BLaER1 (cell line): ENCODE data around the gene MRPL21.
A peak's percentile ranks its signal among the peaks of the same experiment; 100 is the strongest.

ENCODE experiments used
- H3K27ac ChIP-seq: shearing (Covaris generic); formaldehyde crosslinking; 2 replicates; pipeline ENCODE4 v1.8.1; 2022
- H3K27me3 ChIP-seq: shearing (Covaris generic); formaldehyde crosslinking; 2 replicates; pipeline ENCODE4 v1.8.1; 2022
- H3K36me3 ChIP-seq: shearing (Covaris generic); formaldehyde crosslinking; 2 replicates; pipeline ENCODE4 v1.8.1; 2022
- H3K4me1 ChIP-seq: shearing (Covaris generic); formaldehyde crosslinking; 2 replicates; pipeline ENCODE4 v1.8.1; 2022
- H3K4me2 ChIP-seq: shearing (Covaris generic); formaldehyde crosslinking; 2 replicates; pipeline ENCODE4 v1.8.1; 2022
- H3K4me3 ChIP-seq: shearing (Covaris generic); formaldehyde crosslinking; 2 replicates; pipeline ENCODE4 v1.8.1; 2022
- H3K9ac ChIP-seq: shearing (Covaris generic); formaldehyde crosslinking; 2 replicates; pipeline ENCODE4 v1.8.1; 2022
- H3K9me3 ChIP-seq: shearing (Covaris generic); formaldehyde crosslinking; 2 replicates; pipeline ENCODE4 v1.8.1; 2022
- H4K20me1 ChIP-seq: shearing (Covaris generic); formaldehyde crosslinking; 2 replicates; pipeline ENCODE4 v1.8.1; 2022
- Cebpa-rat ChIP-seq: shearing (Covaris generic); IDR thresholded peaks from 2 replicates; pipeline ENCODE4 v1.8.1; 2022

MRPL21 gene

DNA sequence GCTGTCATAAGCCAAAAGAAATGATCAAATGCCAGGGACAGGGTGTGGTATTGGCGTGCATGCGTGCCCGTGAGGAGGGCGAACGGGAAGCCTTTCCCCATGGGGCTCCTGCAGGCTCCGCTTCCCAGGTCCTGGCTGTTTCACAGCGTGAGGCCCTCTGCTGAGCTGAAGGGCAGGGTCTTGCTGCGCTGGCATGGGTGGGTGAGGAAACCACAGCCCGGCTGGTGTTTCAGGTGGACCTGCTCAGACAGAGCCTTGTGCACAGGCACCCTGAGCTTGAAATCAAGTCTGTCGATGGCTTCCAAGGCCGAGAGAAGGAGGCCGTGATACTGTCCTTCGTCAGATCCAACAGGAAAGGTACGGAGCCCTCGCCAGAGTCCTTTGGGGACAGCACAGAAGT, 31.4 kb upstream of the MRPL21 start:
- H3K9ac ChIP-seq, result no peak overlapping the region
- TF ChIP-seq Cebpa-rat, result no peak
- no peaks in the 10 kb centered on the region for H3K9me3 ChIP-seq
- no peak overlapping the region for H3K4me3 ChIP-seq
- H4K20me1 ChIP-seq, result peaks cover 74% of the 10 kb centered on the region
- no peaks in the 10 kb centered on the region for H3K27me3 ChIP-seq
- no peak overlapping the region for H3K27ac ChIP-seq
- H3K36me3 ChIP-seq, result peaks cover 97% of the 10 kb centered on the region
- no peak overlapping the region for H3K4me2 ChIP-seq
- H3K4me1 ChIP-seq, result peaks cover 41% of the 10 kb centered on the region

DNA sequence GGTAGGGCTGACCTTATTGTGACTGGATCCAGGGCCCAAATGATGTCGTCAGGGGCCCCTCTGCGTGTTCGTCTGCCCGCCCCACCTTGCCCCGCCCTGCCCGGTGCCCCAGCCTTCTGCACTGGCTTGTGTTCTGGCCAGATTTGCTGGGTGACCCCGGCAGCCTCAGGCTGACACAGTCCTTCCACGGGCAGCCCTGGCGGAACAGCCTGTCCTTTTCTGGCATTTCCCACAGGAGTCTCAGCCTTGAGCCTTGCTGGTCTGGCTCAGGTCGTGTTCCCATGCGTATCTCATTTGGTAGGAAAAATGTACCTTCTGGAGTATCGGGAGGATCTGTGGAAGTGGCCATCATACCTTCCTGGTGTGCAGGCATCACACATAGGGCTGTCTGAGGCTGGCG, 31.0 kb upstream of the MRPL21 start:
- Histone ChIP-seq H4K20me1 (peaks cover 71% of the 10 kb centered on the region), H3K4me3 (no peak overlapping the region), H3K27ac (no peak overlapping the region), H3K27me3 (no peaks in the 10 kb centered on the region), H3K9me3 (no peaks in the 10 kb centered on the region; the same call in 1 of the 2 replicates), H3K4me1 (peaks cover 37% of the 10 kb centered on the region), H3K4me2 (no peak overlapping the region), H3K36me3 (peaks cover 97% of the 10 kb centered on the region), H3K9ac (no peak overlapping the region)
- TF ChIP-seq Cebpa-rat, result no peak

DNA sequence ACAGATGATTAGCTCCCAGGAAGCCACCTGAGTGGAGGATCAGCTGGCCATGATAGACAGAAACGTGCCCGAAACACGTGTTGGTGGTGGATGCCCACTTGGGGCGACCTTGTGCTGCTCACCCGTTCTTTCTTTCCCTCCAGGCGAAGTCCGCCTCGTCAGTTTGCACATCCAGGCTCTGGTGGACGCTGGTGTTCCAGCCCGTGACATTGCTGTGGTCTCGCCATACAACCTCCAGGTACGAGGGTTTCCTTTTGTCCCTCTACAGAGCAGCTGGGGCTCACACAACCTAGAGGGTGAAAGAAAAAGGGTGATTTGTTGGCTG, 30.7 kb upstream of the MRPL21 start:
- H3K9ac ChIP-seq, result no peak overlapping the region
- TF ChIP-seq Cebpa-rat, result no peak
- no peaks in the 10 kb centered on the region for H3K27me3 ChIP-seq
- H3K4me2 ChIP-seq, result no peak overlapping the region
- H4K20me1 ChIP-seq, result peaks cover 69% of the 10 kb centered on the region
- no peaks in the 10 kb centered on the region; the same call in 1 of the 2 replicates for H3K9me3 ChIP-seq
- H3K4me1 ChIP-seq, result peaks cover 33% of the 10 kb centered on the region
- H3K36me3 ChIP-seq, result peaks cover 99% of the 10 kb centered on the region
- no peak overlapping the region for H3K4me3 ChIP-seq
- H3K27ac ChIP-seq, result no peak overlapping the region

DNA sequence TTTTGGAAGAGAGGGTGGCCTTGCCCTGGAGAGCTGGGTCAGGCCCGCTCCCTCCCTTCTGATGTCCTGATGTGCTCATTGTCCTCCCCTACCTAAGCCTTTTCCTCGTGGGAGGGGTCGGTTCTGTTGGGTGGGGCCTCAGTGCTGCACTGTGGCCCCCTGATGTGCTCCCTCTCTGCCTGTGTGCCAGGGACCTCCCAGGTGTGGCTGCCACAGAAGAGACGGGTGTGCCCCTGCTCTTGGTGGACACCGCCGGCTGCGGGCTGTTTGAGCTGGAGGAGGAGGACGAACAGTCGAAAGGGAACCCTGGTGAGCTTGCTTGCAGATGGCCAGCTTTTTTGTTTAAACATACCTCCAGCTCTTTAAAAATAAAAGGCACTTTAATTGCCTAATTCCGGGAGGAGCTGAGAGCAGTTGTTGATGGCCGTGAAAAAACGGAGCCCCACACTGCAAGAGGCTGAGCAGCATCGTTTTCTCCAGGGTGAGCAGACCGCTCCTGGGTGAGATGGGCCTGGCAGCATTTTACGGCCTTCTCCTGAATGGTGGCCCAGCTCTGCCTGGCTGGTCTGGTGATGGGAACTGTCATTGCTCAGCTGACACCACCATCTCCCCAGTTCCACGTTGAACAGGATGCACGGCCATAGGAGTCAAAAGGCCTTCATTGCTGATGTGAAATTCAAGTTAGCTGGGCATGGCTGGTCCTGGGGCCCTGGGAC, 30.1 kb upstream of the MRPL21 start:
- Histone ChIP-seq H4K20me1 (peaks cover 63% of the 10 kb centered on the region), H3K4me3 (no peak overlapping the region), H3K36me3 (peaks cover 99% of the 10 kb centered on the region), H3K9ac (no peak overlapping the region), H3K27me3 (no peaks in the 10 kb centered on the region), H3K4me1 (peaks cover 29% of the 10 kb centered on the region), H3K4me2 (no peak overlapping the region), H3K27ac (no peak overlapping the region), H3K9me3 (no peaks in the 10 kb centered on the region; the same call in 1 of the 2 replicates)
- TF ChIP-seq Cebpa-rat, result no peak

DNA sequence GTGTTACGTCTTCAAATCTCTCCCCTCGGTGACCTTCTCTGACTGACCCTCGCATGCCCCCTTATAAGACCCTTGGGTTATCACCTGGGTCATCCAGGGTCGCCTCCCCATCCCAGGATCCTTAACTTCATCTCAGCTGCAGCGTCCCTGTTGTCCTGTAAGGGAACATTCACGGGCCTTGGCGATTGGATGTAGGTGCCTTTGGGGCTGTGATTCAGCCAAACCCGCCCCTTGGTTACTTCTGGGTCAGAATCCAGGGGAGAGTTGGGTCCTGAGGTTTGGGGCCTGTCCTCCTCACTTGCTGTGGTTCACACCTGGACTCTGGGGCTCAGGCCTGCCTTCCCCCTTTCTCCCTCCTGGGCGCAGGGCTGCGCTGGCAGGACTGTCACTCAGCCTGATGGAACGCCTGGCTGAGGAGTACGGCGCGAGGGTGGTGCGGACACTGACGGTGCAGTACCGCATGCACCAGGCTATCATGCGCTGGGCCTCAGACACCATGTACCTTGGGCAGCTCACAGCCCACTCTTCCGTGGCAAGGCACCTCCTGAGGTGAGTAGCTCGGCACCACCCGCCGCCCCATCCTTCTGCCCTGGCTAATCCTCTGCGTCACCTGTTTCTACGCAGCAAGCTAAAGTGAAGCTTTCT, 29.4 kb upstream of the MRPL21 start:
- Histone ChIP-seq H3K27ac (no peak overlapping the region), H3K4me3 (no peak overlapping the region), H3K9me3 (no peaks in the 10 kb centered on the region; the same call in 1 of the 2 replicates), H4K20me1 (peaks cover 59% of the 10 kb centered on the region), H3K36me3 (peaks cover 99% of the 10 kb centered on the region), H3K4me1 (peaks cover 28% of the 10 kb centered on the region), H3K9ac (no peak overlapping the region), H3K4me2 (no peak overlapping the region), H3K27me3 (no peaks in the 10 kb centered on the region)
- no peak for TF ChIP-seq Cebpa-rat

DNA sequence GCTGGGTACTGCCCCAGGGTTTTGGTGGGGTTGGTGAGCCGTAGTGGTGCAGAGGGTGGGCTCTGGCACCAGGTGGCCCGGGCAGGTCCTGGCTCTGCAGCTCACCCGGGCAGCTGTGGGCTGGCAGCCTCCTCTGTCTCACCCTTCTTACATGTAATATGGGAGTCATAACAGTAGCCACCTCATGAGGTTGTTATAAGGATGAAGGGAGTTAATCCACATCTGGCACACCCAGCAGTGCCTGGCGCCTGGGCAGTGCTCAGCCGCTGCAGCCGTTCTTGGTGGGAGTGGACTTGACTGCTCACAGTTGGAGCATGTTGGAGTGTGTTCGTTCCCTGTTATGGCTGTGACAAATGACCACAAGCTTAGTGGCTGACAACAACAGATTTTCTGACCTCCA, 28.7 kb upstream of the MRPL21 start:
- H3K4me1 ChIP-seq, result peaks cover 34% of the 10 kb centered on the region
- H3K36me3 ChIP-seq, result peaks cover 99% of the 10 kb centered on the region
- H3K4me3 ChIP-seq, result no peak overlapping the region
- peaks cover 53% of the 10 kb centered on the region for H4K20me1 ChIP-seq
- no peak for TF ChIP-seq Cebpa-rat
- H3K27me3 ChIP-seq, result no peaks in the 10 kb centered on the region
- no peaks in the 10 kb centered on the region; the same call in 1 of the 2 replicates for H3K9me3 ChIP-seq
- H3K4me2 ChIP-seq, result peak overlapping the region; percentile 60
- H3K9ac ChIP-seq, result no peak overlapping the region
- H3K27ac ChIP-seq, result no peak overlapping the region

DNA sequence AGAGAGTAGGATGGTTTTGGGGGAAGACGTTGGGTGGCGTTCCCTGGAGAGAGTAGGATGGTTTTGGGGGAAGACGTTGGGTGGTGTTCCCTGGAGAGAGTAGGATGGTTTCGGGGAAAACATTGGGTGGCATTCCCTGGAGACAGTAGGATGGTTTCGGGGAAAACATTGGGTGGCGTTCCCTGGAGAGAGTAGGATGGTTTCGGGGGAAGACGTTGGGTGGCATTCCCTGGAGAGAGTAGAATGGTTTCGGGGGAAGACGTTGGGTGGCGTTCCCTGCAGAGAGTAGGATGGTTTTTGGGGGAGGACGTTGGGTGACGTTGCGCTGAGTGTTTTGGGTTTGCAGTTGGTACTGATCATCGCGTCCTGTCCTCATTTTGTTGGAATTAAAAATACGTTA, 28.3 kb upstream of the MRPL21 start:
- H3K9me3 ChIP-seq, result peaks cover 4% of the 10 kb centered on the region
- no peaks in the 10 kb centered on the region for H3K27me3 ChIP-seq
- no peak overlapping the region for H3K4me3 ChIP-seq
- peaks cover 48% of the 10 kb centered on the region for H4K20me1 ChIP-seq
- H3K4me1 ChIP-seq, result peaks cover 38% of the 10 kb centered on the region
- no peak overlapping the region for H3K27ac ChIP-seq
- H3K9ac ChIP-seq, result no peak overlapping the region
- H3K4me2 ChIP-seq, result peak overlapping the region; percentile 60
- TF ChIP-seq Cebpa-rat, result no peak
- H3K36me3 ChIP-seq, result peaks cover 99% of the 10 kb centered on the region

DNA sequence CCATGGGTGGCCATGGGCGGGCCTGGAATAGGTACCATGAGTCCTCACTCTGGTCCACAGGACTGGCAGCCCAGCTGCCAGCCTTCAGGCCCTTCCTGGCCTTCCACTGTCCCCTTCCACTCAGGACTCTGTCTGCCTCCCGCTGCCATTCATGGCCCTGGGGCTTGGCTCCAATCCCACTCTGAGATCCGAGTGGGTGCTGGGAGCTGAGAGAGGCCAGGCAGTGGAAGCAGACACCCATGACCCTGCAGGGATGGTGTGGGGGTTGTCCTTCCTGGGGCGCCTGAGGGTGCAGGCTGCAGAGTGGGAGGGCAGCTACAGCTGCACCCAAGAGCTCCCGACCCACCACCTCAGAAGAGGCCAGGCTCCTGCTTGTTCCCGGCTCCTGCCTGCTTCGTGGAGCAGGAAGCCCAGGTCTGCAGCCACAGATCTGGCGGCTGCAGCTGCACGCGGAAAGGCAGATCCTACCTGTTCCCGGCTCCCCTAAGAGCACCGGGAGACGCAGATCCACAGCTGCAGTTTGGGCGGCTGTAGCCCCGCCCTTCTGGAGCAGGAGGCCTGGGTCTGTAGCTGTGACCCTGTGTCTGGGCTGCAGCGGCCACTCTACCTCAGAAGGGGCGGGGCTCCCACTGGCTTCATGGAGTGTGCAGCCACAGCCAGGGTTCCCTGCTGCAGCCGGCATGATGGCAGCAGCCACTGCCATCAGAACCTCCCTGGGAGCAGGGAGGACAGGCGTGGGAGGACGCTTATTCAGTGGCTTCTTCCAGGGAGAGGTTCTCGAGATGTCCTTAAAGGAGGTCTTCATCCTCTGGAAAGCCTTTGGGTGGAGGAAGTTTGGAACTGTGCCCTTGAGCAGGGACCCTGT, 27.6 kb upstream of the MRPL21 start:
- Histone ChIP-seq H3K27me3 (no peaks in the 10 kb centered on the region), H3K9ac (no peak overlapping the region), H3K4me1 (peaks cover 39% of the 10 kb centered on the region), H4K20me1 (peaks cover 45% of the 10 kb centered on the region), H3K4me3 (no peak overlapping the region), H3K27ac (no peak overlapping the region), H3K36me3 (peaks cover 99% of the 10 kb centered on the region), H3K4me2 (peak overlapping the region; percentile 60), H3K9me3 (peaks cover 11% of the 10 kb centered on the region)
- no peak for TF ChIP-seq Cebpa-rat

DNA sequence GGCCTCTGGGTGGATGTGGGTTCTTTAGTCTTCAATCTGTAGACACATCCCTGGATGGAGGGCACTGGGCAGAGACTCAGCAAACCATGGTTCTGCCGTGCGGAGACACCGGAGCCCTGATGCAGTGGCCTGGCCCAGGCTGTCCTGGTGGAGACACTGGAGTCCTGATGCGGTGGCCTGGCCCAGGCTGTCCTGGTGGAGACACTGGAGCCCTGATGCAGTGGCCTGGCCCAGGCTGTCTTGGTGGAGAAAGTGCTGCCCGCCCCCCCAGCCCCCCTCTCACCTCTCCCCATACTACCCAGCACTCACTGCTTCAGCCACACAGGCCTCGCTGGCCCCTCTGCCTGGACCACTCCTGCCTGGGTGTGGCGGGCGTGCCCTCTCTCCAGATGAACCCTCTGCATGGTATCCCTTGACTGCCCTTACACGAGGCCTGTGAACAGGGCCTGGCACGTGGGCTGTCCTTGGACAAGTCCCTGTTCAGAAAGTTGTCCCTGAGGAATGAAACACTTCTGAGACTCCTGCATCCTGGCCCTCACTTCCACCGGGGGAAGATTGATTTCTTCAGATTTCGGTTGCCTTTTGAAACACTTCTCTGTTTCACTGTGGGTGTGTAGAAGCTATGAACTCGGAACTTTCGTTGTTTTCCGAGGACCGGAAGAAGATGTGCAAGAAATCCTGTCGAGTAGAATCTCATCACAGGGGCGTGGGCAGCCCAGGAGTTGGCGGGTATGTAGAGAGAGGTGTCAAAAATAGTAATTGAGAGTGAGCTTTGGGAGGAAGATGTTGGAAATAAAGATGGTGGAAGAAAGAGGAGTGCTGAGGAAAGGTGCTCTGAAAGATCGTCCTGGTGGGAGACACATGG, 26.3 kb upstream of the MRPL21 start:
- Histone ChIP-seq H3K9ac (no peak overlapping the region), H3K36me3 (peaks cover 99% of the 10 kb centered on the region), H3K9me3 (peaks cover 24% of the 10 kb centered on the region), H3K27ac (no peak overlapping the region), H3K27me3 (no peaks in the 10 kb centered on the region), H3K4me1 (peaks cover 35% of the 10 kb centered on the region), H3K4me3 (no peak overlapping the region), H4K20me1 (peaks cover 42% of the 10 kb centered on the region), H3K4me2 (no peak overlapping the region)
- no peak for TF ChIP-seq Cebpa-rat
